ENCODE results near the gene WDR5B.
"Not testable (repeated sequence)": the region's sequence is repeated elsewhere in the genome, so short reads cannot be mapped to it uniquely, and the experiment has no call there.

Gene WDR5B

DNA sequence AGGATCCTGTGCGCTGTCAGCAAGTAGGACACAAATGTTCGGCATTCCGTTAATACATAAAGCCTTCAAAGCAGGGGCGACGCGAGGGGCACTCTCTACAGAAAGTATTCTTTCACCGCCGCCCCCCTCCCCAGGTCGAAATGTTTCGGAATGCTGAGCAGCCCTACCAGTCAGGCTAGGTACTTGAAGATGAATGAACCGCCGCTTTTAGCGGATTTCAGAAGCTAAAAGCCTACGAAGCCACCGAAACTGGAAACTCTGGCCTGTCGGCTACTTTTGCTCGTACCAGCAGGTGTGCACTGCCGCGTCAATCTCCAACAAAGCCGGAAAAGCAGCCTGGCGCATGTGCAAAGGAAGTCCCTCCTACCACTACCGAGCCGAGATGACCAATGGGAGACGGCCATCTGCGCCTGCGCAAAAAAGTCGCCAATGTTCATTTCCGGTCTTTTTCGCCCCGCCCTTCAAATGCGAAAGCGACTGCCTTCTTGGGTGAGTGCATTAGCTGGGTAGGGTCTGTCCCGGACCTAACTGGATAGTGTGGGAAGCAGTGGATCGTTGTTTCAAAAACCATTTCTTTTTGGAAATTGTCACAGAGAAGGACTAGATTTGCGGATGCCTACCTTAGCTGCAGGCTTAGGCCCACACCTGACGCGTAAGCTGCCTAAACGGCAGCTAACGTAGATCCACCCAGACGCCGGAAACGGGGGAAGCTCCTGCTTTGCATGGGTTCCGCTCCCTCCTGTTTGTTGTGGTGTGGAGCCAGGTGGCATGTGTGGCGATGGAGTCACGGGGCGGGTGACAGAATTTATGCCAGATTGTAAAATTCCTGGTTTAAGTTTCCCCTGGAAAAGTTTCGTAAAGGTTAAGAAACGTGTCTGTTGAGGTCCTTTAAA lies at the start of gene WDR5B:
Gene WDR5B (minus strand): TSS at position 301 of the 893 bp plus-strand sequence. CDS start 534 bp downstream, outside the sequence.
- DNase-seq (ENCODE audit: low spot score) = peak; percentile 100

DNA sequence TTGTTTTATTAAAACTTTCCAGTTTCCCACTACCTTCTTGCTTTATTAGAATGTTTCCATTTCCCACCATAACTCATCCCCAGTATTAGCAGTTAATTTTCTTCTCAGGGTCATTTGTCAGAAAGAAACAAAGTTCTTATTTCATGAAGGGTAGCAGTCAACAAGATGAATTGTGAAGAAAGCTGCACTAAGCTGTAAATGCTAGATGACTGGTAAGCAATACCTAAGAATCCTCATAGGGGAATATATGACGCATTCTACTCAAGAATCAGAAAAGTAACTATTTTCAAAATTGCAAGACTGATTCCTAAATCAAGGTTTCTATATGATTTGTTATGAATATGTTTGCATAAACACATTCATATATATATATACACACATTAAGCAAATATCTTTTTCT lies 48.8 kb upstream of the WDR5B start:
- no peak for DNase-seq (ENCODE audit: low spot score)

DNA sequence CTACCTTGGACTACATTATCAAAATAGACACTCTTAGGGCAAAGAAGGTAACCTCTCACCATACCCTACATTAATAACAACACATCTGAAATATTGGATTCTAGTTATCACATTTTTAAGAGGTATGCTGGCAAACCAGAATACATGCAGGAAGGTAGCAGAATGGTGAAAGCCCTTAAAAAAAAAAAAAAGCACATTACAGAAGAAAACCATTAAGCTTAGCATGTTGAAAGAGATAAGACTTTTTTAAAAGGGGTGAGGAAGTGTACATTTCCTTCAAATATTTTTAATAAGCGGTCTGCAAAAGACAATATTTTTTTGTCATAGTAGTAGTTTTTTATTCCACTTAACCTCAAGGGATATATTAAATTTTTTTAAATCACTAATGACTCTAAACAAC lies 46.5 kb upstream of the WDR5B start:
- no peak for DNase-seq (ENCODE audit: low spot score)

DNA sequence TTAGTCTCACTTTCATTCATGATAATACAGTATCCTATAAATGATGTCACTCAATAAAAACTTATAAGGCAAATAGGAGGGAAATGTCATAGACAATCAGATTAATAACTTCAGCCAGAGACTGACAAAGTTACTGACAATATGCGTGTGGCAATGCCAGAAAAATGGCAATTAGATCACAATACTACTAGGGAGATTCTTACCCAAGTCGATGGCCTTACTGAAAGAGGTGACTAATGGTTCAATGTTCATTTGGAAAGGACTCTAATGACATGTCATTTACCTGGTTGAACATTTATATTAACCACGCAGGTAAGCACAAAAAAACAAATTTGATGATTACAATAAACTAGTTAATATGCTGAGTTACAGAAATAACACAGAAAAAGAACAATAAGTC lies 45.9 kb upstream of the WDR5B start:
- DNase-seq (ENCODE audit: low spot score) = no peak

- DNase-seq (ENCODE audit: low spot score) = peak; percentile 48
Observed at GRCh38 chr3:122458992-122459391, 43.1 kb upstream of the WDR5B start.

DNA sequence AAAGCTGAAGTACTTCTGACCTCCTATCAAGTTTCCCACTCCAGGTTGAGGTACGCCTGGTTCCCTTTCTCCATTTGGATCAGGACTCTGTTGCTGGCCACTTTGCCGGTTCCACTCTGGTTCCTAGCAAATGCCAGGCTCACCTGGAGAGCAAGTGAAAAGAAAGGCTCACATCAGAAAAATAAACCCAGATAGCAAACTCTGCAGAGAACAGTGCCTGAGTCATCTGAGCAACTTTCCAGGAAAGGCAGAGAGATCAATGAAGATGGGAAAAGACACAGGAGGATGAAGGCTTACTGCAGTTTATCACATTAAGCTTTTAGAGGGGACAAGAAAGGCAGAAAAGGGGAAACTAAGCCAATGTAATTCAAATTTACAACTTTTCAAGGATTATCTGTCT lies 41.8 kb upstream of the WDR5B start:
- no peak for DNase-seq (ENCODE audit: low spot score)

DNA sequence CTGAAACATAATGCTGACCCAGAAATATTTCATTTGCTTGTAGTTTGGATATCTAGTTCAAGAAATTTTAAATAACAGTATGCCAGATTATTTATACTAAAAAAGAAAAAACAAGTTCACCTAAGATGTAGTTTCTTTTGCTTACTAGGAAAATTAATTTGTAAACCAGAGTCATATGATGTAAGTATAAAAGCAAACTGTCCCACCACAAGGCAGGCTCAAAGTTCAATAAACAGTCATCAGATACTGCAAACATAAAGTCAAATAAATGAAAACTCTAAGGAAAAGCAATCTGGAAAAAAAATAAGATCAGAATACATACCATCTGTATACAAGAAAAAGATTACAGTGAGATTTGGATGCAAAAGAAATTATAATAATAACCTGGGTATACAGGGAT lies 40.2 kb upstream of the WDR5B start:
- no peak for DNase-seq (ENCODE audit: low spot score)

DNA sequence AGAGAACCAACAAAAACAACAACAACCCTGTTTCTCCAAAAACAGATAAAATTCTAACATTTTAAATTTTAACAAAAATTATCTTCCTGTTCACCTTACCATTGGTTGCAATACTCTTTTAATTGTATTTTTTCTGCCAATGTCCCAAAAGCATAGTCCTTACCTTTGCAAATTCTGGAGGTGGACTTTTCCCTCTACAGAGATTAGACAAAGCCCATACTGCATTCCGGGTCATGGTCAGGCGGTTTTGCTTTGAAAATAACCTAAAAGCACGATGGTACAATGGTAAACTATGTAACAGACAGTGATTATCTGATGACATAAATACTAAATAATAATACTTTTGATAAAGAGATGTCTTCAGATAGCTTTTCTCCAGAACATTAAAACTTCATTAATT lies 35.5 kb upstream of the WDR5B start:
- no peak for DNase-seq (ENCODE audit: low spot score)

DNA sequence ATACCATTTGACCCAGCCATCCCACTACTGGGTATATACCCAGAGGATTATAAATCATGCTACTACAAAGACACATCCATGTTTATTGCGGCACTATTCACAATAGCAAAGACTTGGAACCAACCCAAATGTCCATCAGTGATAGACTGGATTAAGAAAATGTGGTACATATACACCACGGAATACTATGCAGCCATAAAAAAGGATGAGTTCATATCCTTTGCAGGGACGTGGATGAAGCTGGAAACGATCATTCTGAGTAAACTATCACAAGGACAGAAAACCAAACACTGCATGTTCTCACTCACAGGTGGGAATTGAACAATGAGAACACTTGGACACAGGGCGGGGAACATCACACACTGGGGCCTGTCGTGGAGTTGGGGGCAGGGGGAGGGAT lies 32.4 kb upstream of the WDR5B start:
- DNase-seq (ENCODE audit: low spot score) = not testable (repeated sequence)

DNA sequence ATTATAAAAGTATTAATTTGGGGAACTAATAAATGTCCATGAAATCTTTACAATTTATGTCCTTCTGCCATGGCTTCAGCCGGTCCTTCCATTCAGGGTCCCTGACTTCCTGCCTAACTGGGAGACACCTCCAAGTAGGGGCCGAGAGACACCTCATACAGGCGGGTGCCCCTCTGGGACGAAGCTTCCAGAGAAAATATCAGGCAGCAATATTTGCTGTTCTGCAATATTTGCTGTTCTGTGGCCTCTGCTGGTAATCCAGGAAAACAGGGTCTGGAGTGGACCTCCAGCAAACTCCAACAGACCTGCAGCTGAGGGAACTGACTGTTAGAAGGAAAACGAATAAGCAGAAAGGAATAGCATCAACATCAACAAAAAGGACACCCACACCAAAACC lies 28.6 kb upstream of the WDR5B start:
- DNase-seq (ENCODE audit: low spot score) = not testable (repeated sequence)

GRCh38 chr3:122443762-122444490 lies 28.1 kb upstream of the WDR5B start:
- DNase-seq (ENCODE audit: low spot score) = not testable (repeated sequence)

GRCh38 chr3:122443090-122443489 lies 27.2 kb upstream of the WDR5B start:
- no peak for DNase-seq (ENCODE audit: low spot score)

- DNase-seq (ENCODE audit: low spot score) = no peak
Observed at GRCh38 chr3:122435950-122436349, 20.1 kb upstream of the WDR5B start.

- DNase-seq (ENCODE audit: low spot score) = no peak
Observed at GRCh38 chr3:122430371-122430770, 14.5 kb upstream of the WDR5B start.

GRCh38 chr3:122427857-122428471 lies 12.1 kb upstream of the WDR5B start:
- DNase-seq (ENCODE audit: low spot score) = no peak

DNA sequence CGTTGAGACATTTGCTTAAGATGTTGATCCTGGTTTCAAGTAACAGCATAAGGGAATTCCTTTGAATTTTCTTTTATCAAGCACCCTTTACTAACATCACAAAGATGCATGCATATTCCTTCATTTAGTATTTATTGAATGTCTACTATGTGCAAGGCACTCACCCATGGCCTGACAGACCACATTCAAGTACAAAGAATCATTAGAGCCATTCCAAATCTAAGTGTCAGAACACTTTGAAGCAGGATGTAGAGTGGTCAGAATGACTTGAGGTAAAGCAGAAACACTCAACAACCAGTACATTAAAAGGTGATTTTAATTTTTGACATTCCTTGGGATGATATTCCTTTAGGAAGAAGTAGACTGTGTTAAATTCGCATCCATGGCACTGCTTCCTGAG lies 6.0 kb upstream of the WDR5B start:
- DNase-seq (ENCODE audit: low spot score) = no peak

DNA sequence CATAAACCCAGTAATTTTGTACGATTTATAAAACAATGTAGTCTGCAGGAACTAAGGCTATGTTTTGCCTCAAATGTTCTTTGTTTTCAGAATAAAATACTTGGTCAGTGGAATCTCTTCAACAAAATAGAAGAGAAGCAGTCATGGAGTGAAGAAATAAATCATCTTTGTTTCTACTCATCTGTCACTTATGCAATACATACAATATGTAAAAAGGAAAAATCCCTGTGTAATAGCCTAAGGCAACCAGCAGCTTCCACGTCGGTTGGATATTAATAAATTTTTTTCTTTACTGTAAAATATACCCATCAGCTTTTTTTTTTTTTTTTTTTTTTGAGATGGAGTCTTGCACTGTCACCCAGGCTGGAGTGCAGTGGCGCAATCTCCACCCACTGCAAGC lies 5.2 kb upstream of the WDR5B start:
- DNase-seq (ENCODE audit: low spot score) = no peak

DNA sequence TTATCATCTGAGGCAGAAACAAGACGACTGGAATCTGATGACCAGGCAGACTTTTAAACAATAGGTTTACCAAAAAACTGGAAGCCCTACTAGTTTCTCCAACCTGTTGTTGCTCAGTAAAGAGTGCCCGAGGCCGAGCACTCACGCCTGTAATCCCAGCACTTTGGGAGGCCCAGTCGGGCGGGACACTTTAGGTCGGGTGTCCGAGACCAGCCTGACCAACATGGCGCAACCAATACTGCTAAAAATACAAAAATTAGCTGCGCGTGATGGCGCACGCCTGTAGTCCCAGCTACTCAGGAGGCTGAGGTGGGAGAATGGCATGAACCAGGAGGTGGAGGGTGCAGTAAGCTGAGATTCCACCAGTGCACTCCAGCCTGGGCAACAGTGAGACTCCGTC lies 1.1 kb upstream of the WDR5B start:
- no peak for DNase-seq (ENCODE audit: low spot score)

DNA sequence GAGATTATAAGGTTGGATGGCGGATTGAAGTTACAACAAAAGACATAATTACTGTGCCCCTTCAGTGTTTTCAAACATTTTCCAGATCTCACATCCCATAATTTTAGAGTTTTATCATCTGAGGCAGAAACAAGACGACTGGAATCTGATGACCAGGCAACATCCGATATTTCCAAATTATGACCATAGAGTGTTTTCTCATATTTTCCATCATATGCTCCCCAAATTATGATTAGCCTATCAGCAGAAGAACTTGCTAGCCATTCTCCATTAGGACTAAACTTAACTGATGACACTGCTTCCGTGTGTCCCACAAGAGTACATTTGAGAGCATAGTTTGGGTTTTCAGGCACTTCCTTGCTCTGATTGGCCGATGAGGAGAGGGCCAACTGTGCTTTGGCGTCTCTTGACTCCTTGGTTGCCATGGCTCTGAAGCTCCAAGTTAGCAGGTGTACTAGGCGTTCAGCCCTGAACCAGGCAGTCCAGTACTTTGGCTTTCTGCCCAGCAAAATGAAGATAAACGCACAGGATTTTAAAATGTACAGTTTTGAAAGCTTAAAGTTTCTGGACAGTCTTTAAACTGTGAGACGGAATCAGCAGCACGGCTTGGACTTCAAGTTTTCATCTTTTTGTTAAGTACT lies 638 bp downstream of the WDR5B start:
- peak; percentile 50 for DNase-seq (ENCODE audit: low spot score)

GRCh38 chr3:122414391-122414790 lies 1.5 kb downstream of the WDR5B start:
- no peak for DNase-seq (ENCODE audit: low spot score)

- no peak for DNase-seq (ENCODE audit: low spot score)
Observed at GRCh38 chr3:122410639-122411038, 5.2 kb downstream of the WDR5B start.

- no peak for DNase-seq (ENCODE audit: low spot score)
Observed at GRCh38 chr3:122410111-122410510, 5.8 kb downstream of the WDR5B start.

Measured in AG08395 (cell line).